Right lobe of liver (tissue), 4 donors: ENCODE measurements around the gene SPTSSA.

Experiments
- CTCF ChIP-seq, 4 donors: fragments of 200-600 bp in 3 of 4; fragments of 450-650 bp in 1 of 4; IDR thresholded peaks; one replicate each; pipeline versions ENCODE4 v1.5.1 to v1.8.0; 2016 to 2022; ENCODE audit warnings: antibody characterized with exemption in 4 of 4, mild to moderate bottlenecking in 2 of 4
- POLR2A ChIP-seq: fragments of 450-650 bp; IDR thresholded peaks from one replicate; pipeline ENCODE4 v1.6.1; 2017; ENCODE audit warnings: antibody characterized with exemption, mild to moderate bottlenecking
- donor health status: DM: no; HTN: no; CAD: no.
- donor health status: DM: no; HTN: no; CAD: no.
- donor health status: DM: no; HTN: yes; CAD: no.

GRCh38 chr14:34482463-34482862, 20.4 kb upstream of the SPTSSA start:
- no peak for TF ChIP-seq CTCF (IDR thresholded peaks at IDR 0.05)
- no peak for TF ChIP-seq POLR2A
